OCI-LY1 (cell line): ENCODE results near the gene TLE3.

Experiments used
- EZH2 ChIP-seq: fragments of 200-600 bp; sonication (generic), shearing (Covaris generic); IDR thresholded peaks from 2 replicates; pipeline ENCODE4 v1.8.0; 2017; ENCODE audit warnings: borderline replicate concordance, mixed run types, mild to moderate bottlenecking, antibody characterized with exemption, low read length, moderate library complexity, mixed read lengths
- TF ChIP-seq, protein P1 (sequence below): fragments of 200-600 bp; sonication (generic), shearing (Covaris generic); IDR thresholded peaks from 2 replicates; pipeline ENCODE4 v1.5.1; 2017; ENCODE audit warnings: mild to moderate bottlenecking, antibody characterized with exemption, low read length, moderate library complexity, mixed read lengths

DNA sequence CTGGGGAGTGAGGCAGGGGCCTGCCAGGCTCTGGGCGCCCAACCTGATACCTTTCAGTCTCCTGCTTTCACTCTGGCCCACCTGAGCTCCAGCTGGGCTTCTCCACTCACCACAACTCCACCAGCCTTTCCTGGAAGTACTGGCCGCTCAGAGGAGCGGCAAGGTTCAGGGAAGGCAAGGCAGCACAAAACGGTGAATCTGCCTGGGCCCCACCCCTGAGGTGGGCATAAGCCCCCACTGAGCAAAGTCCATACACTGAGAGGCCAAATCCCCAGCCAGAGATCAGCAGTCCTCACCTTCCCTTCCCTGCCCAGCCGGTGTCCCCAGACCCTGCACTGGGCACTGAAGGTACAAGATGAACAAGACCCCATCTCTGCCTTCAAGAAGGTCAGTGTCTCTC lies 70.7 kb downstream of the TLE3 start:
- TF ChIP-seq, protein P1, sequence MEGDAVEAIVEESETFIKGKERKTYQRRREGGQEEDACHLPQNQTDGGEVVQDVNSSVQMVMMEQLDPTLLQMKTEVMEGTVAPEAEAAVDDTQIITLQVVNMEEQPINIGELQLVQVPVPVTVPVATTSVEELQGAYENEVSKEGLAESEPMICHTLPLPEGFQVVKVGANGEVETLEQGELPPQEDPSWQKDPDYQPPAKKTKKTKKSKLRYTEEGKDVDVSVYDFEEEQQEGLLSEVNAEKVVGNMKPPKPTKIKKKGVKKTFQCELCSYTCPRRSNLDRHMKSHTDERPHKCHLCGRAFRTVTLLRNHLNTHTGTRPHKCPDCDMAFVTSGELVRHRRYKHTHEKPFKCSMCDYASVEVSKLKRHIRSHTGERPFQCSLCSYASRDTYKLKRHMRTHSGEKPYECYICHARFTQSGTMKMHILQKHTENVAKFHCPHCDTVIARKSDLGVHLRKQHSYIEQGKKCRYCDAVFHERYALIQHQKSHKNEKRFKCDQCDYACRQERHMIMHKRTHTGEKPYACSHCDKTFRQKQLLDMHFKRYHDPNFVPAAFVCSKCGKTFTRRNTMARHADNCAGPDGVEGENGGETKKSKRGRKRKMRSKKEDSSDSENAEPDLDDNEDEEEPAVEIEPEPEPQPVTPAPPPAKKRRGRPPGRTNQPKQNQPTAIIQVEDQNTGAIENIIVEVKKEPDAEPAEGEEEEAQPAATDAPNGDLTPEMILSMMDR: no peak
- no peak for TF ChIP-seq EZH2
